Muscle of leg (tissue), 11 donors: ENCODE results near the gene PTCH2. TPM values are rescaled to one million over a fixed set of nuclear protein-coding genes. Genes with fewer than 3 reads are reported as not detected.
A peak's percentile ranks its signal among the peaks of the same experiment; 100 is the strongest.
"Not testable (repeated sequence)": the region's sequence is repeated elsewhere in the genome, so short reads cannot be mapped to it uniquely, and the experiment has no call there.

Experiments used
- DNase-seq: peaks from one replicate; pipeline ENCODE4 v3.0.0; 2013
- H3K27ac ChIP-seq: one replicate; pipeline ENCODE4 v1.5.1; 2013; ENCODE audit warnings: mild to moderate bottlenecking, low read length, control low read depth
- H3K27me3 ChIP-seq: one replicate; pipeline ENCODE4 v1.6.1; 2013; ENCODE audit warnings: low read length; ENCODE audit not compliant: control insufficient read depth, insufficient read depth
- H3K36me3 ChIP-seq: one replicate; pipeline ENCODE4 v1.6.1; 2013; ENCODE audit warnings: low read length; ENCODE audit not compliant: control insufficient read depth, insufficient read depth
- H3K4me1 ChIP-seq: one replicate; pipeline ENCODE4 v1.6.1; 2013; ENCODE audit warnings: low read length; ENCODE audit not compliant: control insufficient read depth, insufficient read depth
- H3K4me3 ChIP-seq: one replicate; pipeline ENCODE4 v1.5.1; 2013; ENCODE audit warnings: low read length, control low read depth
- H3K9me3 ChIP-seq: replicated peaks from 2 replicates; pipeline ENCODE4 v1.6.1; 2013; ENCODE audit warnings: low read depth, low read length; ENCODE audit not compliant: control insufficient read depth
- WGBS: methylation state at CpG from one replicate; pipeline ENCODE4 v1.1.5; 2013; ENCODE audit warnings: missing lambda C conversion rate; ENCODE audit not compliant: insufficient coverage; 5-methylcytosine and 5-hydroxymethylcytosine counted together
- polyA plus RNA-seq, 8 donors: library from polyadenylated mRNA; unstranded; fragments of 120-200 nt; gene quantifications; one replicate each; pipeline versions ENCODE4 v1.2.1 to v1.2.3, GENCODE V29; 2013; ENCODE audit warnings: inconsistent platforms in 1 of 8, low replicate concordance in 1 of 8; ENCODE audit not compliant: insufficient read length in 8 of 8, insufficient read depth in 1 of 8
- total RNA-seq: library from RNA; stranded (reverse); fragments of 120-200 nt; gene quantifications from one replicate; pipeline ENCODE4 v1.2.4, GENCODE V29; 2013

Gene PTCH2
- total and polyA plus RNA-seq, 9 donors = 2.7 to 14.1 (median 8.9) TPM

DNA sequence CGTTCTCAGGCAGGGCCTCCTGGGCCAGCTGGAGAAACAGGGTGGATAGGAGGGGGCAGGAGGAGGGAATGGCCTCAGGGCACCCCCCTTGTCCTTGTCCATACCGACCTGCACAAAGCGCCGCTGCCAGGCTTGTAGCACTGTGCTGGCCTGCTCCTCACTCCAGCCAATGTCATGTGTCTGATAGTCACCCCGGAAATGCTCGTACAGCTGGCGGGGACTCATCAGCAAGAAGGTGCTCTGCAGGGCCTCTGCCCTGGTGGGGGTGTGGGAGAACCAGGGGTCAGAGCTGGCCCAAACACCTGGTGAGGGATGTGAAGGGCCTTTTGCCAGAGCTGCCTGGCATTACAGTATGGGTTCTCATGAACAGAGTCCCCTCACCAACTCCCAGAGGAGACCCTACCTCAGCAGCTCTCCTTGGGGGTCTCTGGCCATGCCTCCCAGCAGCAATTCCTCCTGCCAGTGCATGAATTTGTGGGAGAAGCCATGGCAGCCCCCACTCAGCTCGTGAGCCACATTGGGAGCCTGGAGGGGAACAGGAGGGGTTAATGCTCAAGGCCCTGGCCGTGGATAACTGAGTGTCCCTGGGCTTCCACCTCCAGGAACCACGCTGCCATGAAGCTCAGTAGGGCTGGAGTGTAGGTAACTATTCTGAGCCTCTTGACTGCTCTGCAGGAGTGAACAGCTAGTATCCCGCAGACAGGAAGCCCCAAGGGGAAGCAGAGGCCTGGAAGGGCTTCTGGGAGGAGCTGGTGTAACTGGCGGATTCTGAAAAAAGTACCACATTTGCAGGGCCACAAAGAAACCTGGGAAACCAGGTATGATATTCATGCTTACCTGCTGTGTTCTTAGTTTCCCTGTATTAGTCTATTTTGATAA is 13.3 kb downstream of the PTCH2 start:
- H3K36me3 ChIP-seq = peaks cover 11% of the 10 kb centered on the region
- H3K27me3 ChIP-seq = no peaks in the 10 kb centered on the region
- DNase-seq = no peak
- H3K4me3 ChIP-seq = no peak overlapping the region
- peaks cover 16% of the 10 kb centered on the region for H3K4me1 ChIP-seq
- H3K27ac ChIP-seq = no peak overlapping the region
- H3K9me3 ChIP-seq = no peaks in the 10 kb centered on the region
- 74% methylated on average over 10 of the region's 12 CpGs for WGBS

DNA sequence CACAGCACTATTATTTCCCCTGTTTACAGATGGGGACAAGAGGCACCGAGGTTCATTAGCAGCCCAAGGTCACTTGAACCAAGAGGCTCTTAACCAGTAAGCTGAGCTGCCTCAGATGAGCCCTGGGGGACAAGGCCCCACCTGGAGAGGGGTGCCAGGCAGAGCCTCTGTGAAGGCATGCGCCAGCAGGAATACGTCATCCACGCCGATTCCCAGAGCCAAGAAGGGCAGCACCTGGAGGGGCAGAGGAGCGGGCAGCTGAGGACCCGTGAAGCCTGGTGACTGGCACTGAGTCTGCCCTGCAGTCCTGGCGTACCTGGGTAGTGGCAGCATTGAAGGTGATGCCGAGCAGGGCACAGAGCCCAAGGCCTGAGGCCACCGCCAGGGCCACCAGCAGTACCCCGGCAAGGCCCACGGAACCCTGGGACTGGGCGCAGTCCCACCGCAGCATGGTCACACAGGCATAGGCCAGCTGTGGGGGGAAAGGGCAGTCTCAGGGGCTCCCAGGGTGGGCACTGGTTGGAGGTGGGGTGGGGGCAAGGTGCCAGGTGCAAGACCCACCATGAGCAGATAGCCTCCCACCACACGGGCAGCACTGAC is 14.1 kb downstream of the PTCH2 start:
- Histone ChIP-seq H3K4me3 (no peak overlapping the region), H3K36me3 (peaks cover 11% of the 10 kb centered on the region), H3K27me3 (no peaks in the 10 kb centered on the region), H3K4me1 (peaks cover 16% of the 10 kb centered on the region), H3K27ac (no peak overlapping the region), H3K9me3 (no peaks in the 10 kb centered on the region)
- no peak for DNase-seq
- WGBS = 93% methylated on average over 14 of the region's 15 CpGs

DNA sequence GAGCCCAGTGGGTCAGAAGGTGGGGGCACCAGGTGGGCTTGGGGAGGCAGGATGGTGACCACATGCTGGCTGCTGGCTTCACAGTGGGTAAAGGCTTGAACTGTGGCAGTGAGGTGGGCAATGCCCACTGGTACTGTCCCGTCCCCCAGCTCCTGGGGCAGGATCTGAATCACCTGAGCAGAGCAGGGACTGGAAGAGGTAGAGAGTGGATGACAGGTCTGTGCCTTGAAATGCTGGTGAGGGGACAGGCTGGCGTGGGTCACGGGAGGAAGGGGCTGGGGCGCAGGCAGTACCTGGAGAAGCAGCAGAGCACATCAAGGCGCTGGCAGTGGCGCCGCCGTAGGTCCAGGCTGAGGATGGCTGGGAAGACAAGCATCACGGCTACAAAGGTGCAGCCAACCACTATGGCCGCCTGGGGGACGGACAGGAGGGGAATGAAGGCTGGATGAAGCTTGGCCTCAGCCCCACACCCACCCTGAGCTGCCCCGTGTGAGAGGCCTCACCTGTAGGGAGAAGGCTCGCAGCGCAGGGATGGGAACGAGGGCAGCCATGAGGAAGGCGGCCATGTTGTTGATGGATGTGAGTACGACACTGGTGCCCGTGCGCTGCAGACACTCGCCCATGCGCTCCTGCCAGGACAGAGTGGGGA is 14.9 kb downstream of the PTCH2 start:
- Histone ChIP-seq H3K4me3 (no peak overlapping the region), H3K4me1 (peaks cover 16% of the 10 kb centered on the region), H3K36me3 (peaks cover 11% of the 10 kb centered on the region), H3K27me3 (no peaks in the 10 kb centered on the region), H3K9me3 (no peaks in the 10 kb centered on the region), H3K27ac (no peak overlapping the region)
- no peak for DNase-seq
- WGBS = 88% methylated on average over 15 of the region's 21 CpGs

DNA sequence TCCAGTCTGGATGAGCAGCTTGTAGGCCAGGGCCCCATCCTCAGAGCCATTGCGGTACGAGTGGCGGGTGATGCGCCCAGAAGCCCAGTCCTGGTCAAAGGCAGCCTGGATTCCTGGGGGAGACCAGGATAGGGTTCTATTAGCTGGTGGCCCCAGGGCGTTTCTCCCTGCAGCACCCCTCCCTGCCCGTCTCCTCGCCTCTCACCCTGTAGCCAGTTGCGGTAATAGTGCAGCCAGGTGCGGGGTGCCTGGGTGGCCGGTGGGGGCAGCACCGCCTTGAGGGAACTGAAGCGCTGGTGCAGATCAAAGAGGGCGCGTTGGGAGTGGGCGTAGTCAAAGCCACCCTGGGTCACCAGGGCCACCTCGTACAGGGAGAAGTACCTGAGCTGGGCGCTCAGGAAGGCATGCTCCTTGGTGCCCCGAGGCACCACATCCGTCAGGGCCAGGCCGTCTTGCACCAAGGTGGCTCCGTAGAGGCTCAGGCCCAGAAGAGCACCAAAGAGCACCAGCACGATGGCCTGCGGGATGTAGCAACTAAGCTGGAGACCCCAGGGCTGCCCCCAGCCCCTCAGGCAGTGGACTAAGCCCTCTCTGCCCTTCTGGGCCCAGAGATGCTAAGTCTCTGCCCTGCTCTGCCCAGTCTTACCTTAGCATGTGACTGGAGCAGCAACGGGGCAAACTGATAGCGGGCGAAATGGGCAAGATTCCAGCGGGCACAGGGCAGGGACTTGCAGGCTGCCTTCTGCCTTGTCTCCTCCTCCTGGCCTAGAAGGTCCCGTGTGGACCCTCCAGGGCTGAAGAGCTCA is 15.7 kb downstream of the PTCH2 start:
- Histone ChIP-seq H3K9me3 (no peaks in the 10 kb centered on the region), H3K4me3 (no peak overlapping the region), H3K36me3 (peaks cover 11% of the 10 kb centered on the region), H3K27ac (no peak overlapping the region), H3K27me3 (no peaks in the 10 kb centered on the region), H3K4me1 (peaks cover 16% of the 10 kb centered on the region)
- WGBS = 89% methylated on average over 26 of the region's 28 CpGs
- DNase-seq = peak; percentile 18

DNA sequence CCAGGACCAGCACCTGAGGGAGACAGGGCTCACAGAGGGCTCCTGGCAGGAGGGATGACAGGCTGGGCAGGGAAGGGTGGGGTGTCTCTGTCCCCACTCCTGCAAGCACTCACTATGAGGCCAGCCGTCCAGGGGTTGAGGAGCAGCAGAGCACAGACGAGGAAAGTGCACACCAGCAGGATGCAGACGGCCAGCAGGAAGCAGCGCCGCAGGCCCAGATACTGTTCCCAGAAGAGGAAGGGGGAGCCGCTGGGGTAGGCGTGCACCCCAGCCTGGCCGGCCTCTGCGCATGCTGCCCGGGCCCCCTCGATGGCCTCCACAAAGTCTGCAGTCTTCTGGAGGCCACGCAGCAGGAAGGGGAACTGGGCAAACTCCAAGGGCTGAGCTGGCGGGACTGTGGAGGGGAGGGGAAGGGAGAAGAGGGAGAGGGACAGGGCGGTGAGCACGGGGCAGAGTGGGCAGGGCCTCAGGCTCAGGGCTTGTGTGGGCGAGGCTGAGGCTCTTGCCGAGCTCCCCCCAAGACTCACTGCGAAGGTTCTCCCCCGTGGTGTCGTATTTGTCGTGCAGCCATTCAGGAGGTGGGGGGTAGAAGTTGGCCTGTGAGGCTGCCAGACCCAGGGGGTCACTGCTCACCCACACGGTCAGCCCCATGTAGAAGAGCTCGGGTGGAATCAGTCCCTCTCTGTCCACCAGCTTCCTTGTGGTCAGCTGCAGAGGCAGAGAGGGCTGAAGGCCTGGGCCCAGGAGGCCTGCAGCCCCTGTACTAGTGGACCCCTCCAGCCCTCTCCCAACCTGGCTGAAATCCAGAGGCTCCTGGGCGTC is 16.5 kb downstream of the PTCH2 start:
- H3K4me1 ChIP-seq = peaks cover 16% of the 10 kb centered on the region
- no peaks in the 10 kb centered on the region for H3K27me3 ChIP-seq
- no peaks in the 10 kb centered on the region for H3K9me3 ChIP-seq
- peak; percentile 92 for DNase-seq
- H3K27ac ChIP-seq = peak overlapping the region; percentile 51
- H3K4me3 ChIP-seq = no peak overlapping the region
- H3K36me3 ChIP-seq = peaks cover 11% of the 10 kb centered on the region
- WGBS = 31% methylated on average over 22 of the region's 24 CpGs

DNA sequence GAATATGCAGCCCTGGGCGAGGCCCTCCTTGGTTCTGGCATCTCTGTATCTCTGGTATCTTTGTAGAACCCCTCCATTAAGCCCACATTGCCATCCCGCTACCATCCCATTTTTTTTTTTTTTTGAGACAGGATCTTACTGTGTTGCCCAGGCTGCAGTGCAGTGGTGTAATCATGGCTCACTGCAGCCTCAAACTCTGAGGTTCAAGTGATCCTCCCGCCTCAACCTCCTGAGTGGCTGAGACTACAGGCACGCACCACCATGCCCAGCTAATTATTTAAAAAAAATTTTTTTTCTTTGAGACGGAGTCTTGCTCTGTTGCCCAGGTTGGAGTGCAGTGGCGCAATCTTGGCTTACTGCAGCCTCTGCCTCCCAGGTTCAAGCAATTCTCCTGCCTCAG is 18.7 kb downstream of the PTCH2 start:
- not testable (repeated sequence) for H3K27me3 ChIP-seq, H3K27ac ChIP-seq, DNase-seq, H3K9me3 ChIP-seq, H3K4me3 ChIP-seq
- H3K36me3 ChIP-seq = peaks cover 11% of the 10 kb centered on the region
- H3K4me1 ChIP-seq = peaks cover 21% of the 10 kb centered on the region
- WGBS = 93% methylated on average over 4 of the region's 6 CpGs

DNA sequence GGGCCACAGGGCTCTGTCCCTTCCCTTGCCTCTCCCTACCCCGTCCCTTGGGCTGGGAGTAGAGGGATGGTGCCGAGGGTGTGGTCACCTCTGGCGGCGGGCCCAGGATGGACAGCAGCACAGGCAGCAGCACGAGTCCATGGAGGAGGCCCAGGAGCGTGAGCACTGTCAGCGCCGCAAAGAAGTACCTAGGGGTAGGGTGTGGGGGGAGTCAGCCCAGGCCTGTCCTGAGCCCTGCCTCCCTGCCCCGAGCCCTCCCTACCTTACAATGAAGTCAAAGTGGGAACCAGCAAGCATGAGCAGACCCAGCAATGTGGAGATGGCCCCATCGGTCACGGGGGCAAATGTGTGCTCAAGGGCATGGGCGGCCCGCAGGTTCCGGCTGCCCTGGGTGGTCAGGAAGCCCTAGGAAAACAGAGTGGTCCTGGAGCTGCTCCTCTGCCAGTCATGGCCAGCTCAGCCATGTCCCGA is 20.0 kb downstream of the PTCH2 start:
- Histone ChIP-seq H3K36me3 (peaks cover 8% of the 10 kb centered on the region), H3K27ac (no peak overlapping the region), H3K27me3 (no peaks in the 10 kb centered on the region), H3K9me3 (no peaks in the 10 kb centered on the region), H3K4me1 (peaks cover 26% of the 10 kb centered on the region), H3K4me3 (no peak overlapping the region)
- WGBS = 81% methylated on average over 14 of the region's 15 CpGs
- peak; percentile 19 for DNase-seq

DNA sequence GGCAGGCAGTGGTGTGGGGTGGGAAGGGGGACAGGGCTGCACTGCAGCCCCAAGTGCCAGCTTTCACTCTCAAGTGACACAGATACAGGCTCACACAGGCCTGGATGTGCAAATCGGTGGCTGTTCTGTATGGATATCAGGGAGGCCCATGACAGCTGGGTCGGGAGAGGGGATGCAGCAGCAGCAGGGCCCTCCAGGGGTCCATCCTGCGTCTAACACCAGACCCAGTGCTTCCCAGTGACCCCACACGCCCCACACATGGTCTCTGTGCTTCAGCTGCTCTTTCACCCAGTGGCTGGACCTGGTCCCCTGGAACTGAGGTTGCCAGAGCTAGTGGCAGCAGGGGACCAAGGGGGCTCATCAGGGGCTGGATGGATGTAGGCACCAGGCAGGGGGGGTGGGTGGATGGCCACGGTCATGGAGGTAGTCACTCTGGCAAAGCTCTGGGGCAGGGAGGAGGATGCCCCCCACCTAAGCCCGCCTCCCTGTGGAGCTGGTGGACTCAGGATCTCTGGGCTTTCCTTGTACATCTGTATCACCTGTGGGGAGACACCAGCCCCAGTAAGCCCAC is 20.8 kb downstream of the PTCH2 start:
- Histone ChIP-seq H3K27ac (no peak overlapping the region), H3K4me3 (no peak overlapping the region), H3K36me3 (peaks cover 2% of the 10 kb centered on the region), H3K9me3 (no peaks in the 10 kb centered on the region), H3K4me1 (peaks cover 26% of the 10 kb centered on the region), H3K27me3 (no peaks in the 10 kb centered on the region)
- DNase-seq = no peak
- WGBS = 59% methylated on average over 3 of the region's 6 CpGs

DNA sequence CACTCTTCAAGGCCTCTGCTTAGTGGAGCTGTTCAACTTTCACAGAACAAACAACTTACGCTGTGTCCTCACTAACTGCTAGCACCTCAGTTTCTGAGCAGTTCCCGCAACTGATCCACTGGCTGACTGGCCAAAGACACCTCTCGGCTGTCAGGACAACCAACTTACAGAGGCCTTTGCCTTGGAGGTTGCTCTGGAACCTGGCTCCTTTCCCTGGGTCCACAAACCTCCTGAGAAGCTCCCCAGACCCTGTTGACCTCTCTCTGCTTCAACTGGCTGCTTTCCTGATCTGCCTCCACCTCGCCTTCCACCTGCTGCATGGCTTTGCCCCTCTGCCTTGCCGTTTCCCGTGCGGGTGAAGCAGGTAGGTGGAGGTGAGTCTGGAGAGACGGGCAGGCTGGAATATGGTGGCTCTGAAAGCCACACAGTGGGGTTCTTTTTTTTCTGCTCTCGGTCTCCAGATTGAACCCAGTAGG is 21.8 kb downstream of the PTCH2 start:
- Histone ChIP-seq H3K36me3 (no peaks in the 10 kb centered on the region), H3K4me1 (peaks cover 18% of the 10 kb centered on the region), H3K9me3 (no peaks in the 10 kb centered on the region), H3K27ac (no peak overlapping the region), H3K4me3 (no peak overlapping the region), H3K27me3 (no peaks in the 10 kb centered on the region)
- WGBS = 77% methylated on average over 3 of the region's 9 CpGs
- DNase-seq = no peak
